Mammary epithelial cell (primary cell): ENCODE measurements around the gene GNGT1.

Experiments used
- EZH2 ChIP-seq: IDR thresholded peaks from 2 replicates; pipeline ENCODE4 v1.6.1; 2012; ENCODE audit warnings: low read length, inconsistent platforms, borderline replicate concordance
- TF ChIP-seq, protein P1 (sequence below), 2 donors: IDR thresholded peaks in 1 of 2; conservative IDR thresholded peaks in 1 of 2; 2 replicates each; pipeline ENCODE4 v1.5.1; 2011 to 2012; ENCODE audit warnings: inconsistent platforms in 2 of 2, low read length in 2 of 2, mild to moderate bottlenecking in 2 of 2, control low read depth in 1 of 2, low read depth in 1 of 2; ENCODE audit not compliant: insufficient read depth in 1 of 2; ENCODE audit errors: extremely low read depth in 1 of 2

DNA sequence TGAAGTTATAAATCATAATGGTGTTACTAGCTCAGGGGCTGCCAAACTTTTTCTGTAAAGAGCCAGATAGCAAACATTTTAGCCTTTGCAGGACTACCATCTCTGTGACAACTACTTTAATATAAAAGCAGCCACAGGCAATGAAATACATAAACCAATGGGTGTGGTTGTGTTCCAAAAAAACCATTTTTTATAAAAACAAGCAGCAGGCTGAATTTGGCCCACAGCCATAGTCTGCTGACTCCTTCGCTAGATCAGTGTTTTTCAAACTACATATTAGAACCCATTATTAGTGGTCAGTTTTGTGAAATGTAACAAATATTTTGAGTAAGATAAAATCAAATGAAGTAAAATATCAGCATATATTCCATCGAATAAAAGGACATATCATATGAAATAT, 28.7 kb downstream of the GNGT1 start:
- TF ChIP-seq, protein P1, sequence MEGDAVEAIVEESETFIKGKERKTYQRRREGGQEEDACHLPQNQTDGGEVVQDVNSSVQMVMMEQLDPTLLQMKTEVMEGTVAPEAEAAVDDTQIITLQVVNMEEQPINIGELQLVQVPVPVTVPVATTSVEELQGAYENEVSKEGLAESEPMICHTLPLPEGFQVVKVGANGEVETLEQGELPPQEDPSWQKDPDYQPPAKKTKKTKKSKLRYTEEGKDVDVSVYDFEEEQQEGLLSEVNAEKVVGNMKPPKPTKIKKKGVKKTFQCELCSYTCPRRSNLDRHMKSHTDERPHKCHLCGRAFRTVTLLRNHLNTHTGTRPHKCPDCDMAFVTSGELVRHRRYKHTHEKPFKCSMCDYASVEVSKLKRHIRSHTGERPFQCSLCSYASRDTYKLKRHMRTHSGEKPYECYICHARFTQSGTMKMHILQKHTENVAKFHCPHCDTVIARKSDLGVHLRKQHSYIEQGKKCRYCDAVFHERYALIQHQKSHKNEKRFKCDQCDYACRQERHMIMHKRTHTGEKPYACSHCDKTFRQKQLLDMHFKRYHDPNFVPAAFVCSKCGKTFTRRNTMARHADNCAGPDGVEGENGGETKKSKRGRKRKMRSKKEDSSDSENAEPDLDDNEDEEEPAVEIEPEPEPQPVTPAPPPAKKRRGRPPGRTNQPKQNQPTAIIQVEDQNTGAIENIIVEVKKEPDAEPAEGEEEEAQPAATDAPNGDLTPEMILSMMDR (conservative IDR thresholded peaks at IDR 0.05 in 1 of 2, IDR thresholded peaks at IDR 0.05 in 1 of 2; ENCODE audit: extremely low read depth in 1 of 2, insufficient read depth in 1 of 2, low read depth in 1 of 2, low read length in 2 of 2): no peak
- no peak for TF ChIP-seq EZH2
